Neural cell (in vitro differentiated cells): ENCODE measurements around the gene SAMMSON. TPM values are rescaled to one million over a fixed set of nuclear protein-coding genes. Genes with fewer than 3 reads are reported as not detected.

ENCODE experiments used
- H2AFZ ChIP-seq: fragments of 200-600, 300-800 bp; sonication (generic), shearing (Covaris generic); 2 replicates; pipeline ENCODE4 v1.6.0; 2014; ENCODE audit warnings: low read depth, mild to moderate bottlenecking, antibody characterized with exemption, low read length, moderate library complexity
- H3F3A ChIP-seq: fragments of 200-600 bp; shearing (Covaris generic); 2 replicates; pipeline ENCODE4 v1.6.1; 2016; ENCODE audit warnings: mild to moderate bottlenecking, moderate library complexity, mixed read lengths, antibody characterized with exemption, low read length; ENCODE audit not compliant: insufficient read depth, poor library complexity, severe bottlenecking
- H3K27ac ChIP-seq: fragments of 200-600, 300-800 bp; sonication (generic), shearing (Covaris generic); 2 replicates; pipeline ENCODE4 v1.5.1; 2014; ENCODE audit warnings: mild to moderate bottlenecking, low read length, moderate library complexity
- H3K27me3 ChIP-seq: fragments of 300-800, 200-600 bp; sonication (generic), shearing (Covaris generic); 2 replicates; pipeline ENCODE4 v1.6.0; 2014; ENCODE audit warnings: mild to moderate bottlenecking, low read depth, low read length, moderate library complexity; ENCODE audit not compliant: insufficient read depth
- H3K36me3 ChIP-seq: fragments of 300-800, 200-600 bp; sonication (generic), shearing (Covaris generic); 2 replicates; pipeline ENCODE4 v1.5.1; 2014; ENCODE audit warnings: mild to moderate bottlenecking, antibody characterized with exemption, low read length, moderate library complexity; ENCODE audit not compliant: insufficient read depth
- H3K4me2 ChIP-seq: fragments of 300-800, 200-600 bp; sonication (generic), shearing (Covaris generic); 2 replicates; pipeline ENCODE4 v1.6.0; 2014; ENCODE audit warnings: mild to moderate bottlenecking, low read length
- H3K4me3 ChIP-seq: fragments of 300-800, 200-600 bp; sonication (generic), shearing (Covaris generic); 2 replicates; pipeline ENCODE4 v1.5.1; 2014; ENCODE audit warnings: mild to moderate bottlenecking, low read length, moderate library complexity
- H3K79me2 ChIP-seq: fragments of 200-600 bp; shearing (Covaris generic); replicated peaks from 2 replicates; pipeline ENCODE4 v1.6.0; 2014; ENCODE audit warnings: mild to moderate bottlenecking, low read length, moderate library complexity; ENCODE audit not compliant: insufficient read depth
- H3K9ac ChIP-seq: fragments of 300-800, 200-600 bp; sonication (generic), shearing (Covaris generic); 2 replicates; pipeline ENCODE4 v1.6.1; 2016; ENCODE audit warnings: mild to moderate bottlenecking, low read length, mixed read lengths
- H3K9me2 ChIP-seq: fragments of 200-600 bp; shearing (Covaris generic); 2 replicates; pipeline ENCODE4 v1.6.1; 2016; ENCODE audit warnings: mild to moderate bottlenecking, low read length, mixed read lengths; ENCODE audit not compliant: insufficient read depth
- H3K9me3 ChIP-seq: fragments of 200-600, 300-800 bp; sonication (generic), shearing (Covaris generic); 2 replicates; pipeline ENCODE4 v1.6.1; 2016; ENCODE audit warnings: mild to moderate bottlenecking, mixed run types, low read length, moderate library complexity, mixed read lengths
- H4K20me1 ChIP-seq: fragments of 200-600 bp; shearing (Covaris generic); 2 replicates; pipeline ENCODE4 v1.6.1; 2016; ENCODE audit warnings: mild to moderate bottlenecking, mixed run types; ENCODE audit not compliant: insufficient read depth
- EP300 ChIP-seq: fragments of 450-650 bp; conservative IDR thresholded peaks from 2 replicates; pipeline ENCODE4 v1.6.1; 2014; ENCODE audit warnings: antibody characterized with exemption, mild to moderate bottlenecking, moderate library complexity; ENCODE audit not compliant: poor library complexity, severe bottlenecking
- EZH2 ChIP-seq: fragments of 200-600, 300-800 bp; shearing (Covaris generic), sonication (generic); IDR thresholded peaks from 2 replicates; pipeline ENCODE4 v1.6.1; 2014; ENCODE audit warnings: antibody characterized with exemption, low read length, borderline replicate concordance, mild to moderate bottlenecking; ENCODE audit not compliant: insufficient read depth, poor library complexity, severe bottlenecking
- MXI1 ChIP-seq: fragments of 450-650 bp; conservative IDR thresholded peaks from 2 replicates; pipeline ENCODE4 v1.6.1; 2014; ENCODE audit warnings: antibody characterized with exemption, mild to moderate bottlenecking; ENCODE audit not compliant: poor library complexity, severe bottlenecking
- POLR2AphosphoS5 ChIP-seq: IDR thresholded peaks from 2 replicates; pipeline ENCODE4 v1.6.1; 2012
- RAD21 ChIP-seq: fragments of 450-650 bp; conservative IDR thresholded peaks from 2 replicates; pipeline ENCODE4 v1.6.1; 2014; ENCODE audit warnings: antibody characterized with exemption, mild to moderate bottlenecking, moderate library complexity
- SMC3 ChIP-seq: fragments of 450-650 bp; conservative IDR thresholded peaks from 2 replicates; pipeline ENCODE4 v1.6.1; 2014; ENCODE audit warnings: antibody characterized with exemption, mild to moderate bottlenecking, moderate library complexity; ENCODE audit not compliant: poor library complexity
- polyA plus RNA-seq: library from polyadenylated mRNA; depleted of rRNA; stranded (reverse); fragments of >200 nt; gene quantifications from 2 replicates; pipeline ENCODE4 v1.2.3, GENCODE V29; 2014
- TF ChIP-seq, protein P1 (sequence below): IDR thresholded peaks from 2 replicates; pipeline ENCODE4 v1.6.1; 2012; ENCODE audit warnings: borderline replicate concordance
- TF ChIP-seq, protein P2 (sequence below): fragments of 450-650 bp; IDR thresholded peaks from 2 replicates; pipeline ENCODE4 v1.5.1; 2014; ENCODE audit warnings: antibody characterized with exemption, mild to moderate bottlenecking, moderate library complexity; ENCODE audit not compliant: poor library complexity, severe bottlenecking

SAMMSON gene
- polyA plus RNA-seq, 1 donor from 2014 or later, result not detected

DNA sequence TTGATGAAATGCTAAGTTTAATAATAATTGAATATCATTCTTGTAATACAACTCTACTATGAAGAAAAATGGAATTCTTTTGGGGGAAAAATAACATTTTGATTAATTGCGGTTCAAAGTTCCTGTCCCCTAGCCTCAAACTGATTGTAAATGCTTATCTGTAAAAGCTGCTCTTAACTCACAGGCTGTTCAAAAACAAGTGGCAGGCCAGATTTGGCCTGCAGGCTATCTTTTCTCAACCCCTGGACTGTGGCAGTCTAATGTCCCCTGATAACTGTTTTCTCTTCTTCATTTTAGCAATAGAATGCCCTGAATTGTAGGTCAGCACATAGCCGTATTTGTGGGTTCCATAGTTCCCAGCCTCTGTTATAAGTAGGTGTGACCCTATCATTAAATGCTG lies 23.5 kb upstream of the SAMMSON start:
- no peaks in the 10 kb centered on the region for H3K9me3 ChIP-seq
- no peak overlapping the region for H3K9ac ChIP-seq
- no peak overlapping the region for H2AFZ ChIP-seq
- no peak overlapping the region for H3K27ac ChIP-seq
- H3K4me3 ChIP-seq, result no peak overlapping the region
- H3K36me3 ChIP-seq, result no peaks in the 10 kb centered on the region
- H3K27me3 ChIP-seq, result no peaks in the 10 kb centered on the region
- H3F3A ChIP-seq, result no peaks in the 10 kb centered on the region
- TF ChIP-seq MXI1, result no peak
- no peak for TF ChIP-seq RAD21
- H3K4me2 ChIP-seq, result no peak overlapping the region
- H3K79me2 ChIP-seq, result no peaks in the 10 kb centered on the region
- H3K9me2 ChIP-seq, result no peaks in the 10 kb centered on the region
- no peaks in the 10 kb centered on the region for H4K20me1 ChIP-seq

DNA sequence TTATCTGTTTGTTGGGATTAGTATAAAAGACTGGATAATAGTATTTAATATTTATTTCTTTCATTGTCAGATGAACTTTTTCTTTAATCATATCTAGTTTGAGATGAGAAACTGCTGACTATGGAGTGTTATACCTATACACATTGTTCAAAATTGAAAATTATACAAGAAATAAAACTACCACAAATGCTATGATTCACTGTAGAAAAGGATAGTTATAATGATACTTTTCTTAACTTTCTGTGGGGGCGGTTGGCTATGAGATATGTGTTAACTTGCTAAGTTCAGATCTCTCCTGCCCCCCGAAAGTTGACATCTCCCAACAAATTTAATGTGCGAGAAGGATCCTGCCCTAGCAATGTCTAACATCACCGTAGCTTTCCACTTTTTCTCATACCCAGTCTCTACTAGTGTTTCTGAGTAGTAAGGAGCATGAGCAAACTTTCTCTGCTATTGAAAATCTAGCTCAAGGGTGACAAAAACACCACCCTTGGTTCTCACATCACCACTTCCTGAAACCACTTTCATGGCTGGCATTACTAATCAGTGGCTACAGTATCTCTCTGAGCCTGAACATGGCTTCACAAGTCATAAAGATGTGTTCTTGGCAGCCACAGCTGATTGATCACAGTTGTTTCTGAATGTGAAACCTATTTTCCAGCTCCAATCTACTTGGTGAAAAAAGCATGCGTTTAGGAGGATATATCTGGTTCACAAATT lies 15.8 kb upstream of the SAMMSON start:
- Histone ChIP-seq H3K4me2 (no peak overlapping the region), H3K9me3 (no peaks in the 10 kb centered on the region), H4K20me1 (no peaks in the 10 kb centered on the region), H3K9ac (no peak overlapping the region), H3F3A (no peaks in the 10 kb centered on the region), H3K9me2 (no peaks in the 10 kb centered on the region), H3K27ac (no peak overlapping the region), H3K27me3 (no peaks in the 10 kb centered on the region), H2AFZ (no peak overlapping the region), H3K4me3 (no peak overlapping the region), H3K79me2 (no peaks in the 10 kb centered on the region), H3K36me3 (no peaks in the 10 kb centered on the region)
- TF ChIP-seq EP300 (no peak), POLR2AphosphoS5 (no peak), EZH2 (no peak), SMC3 (no peak), RAD21 (no peak)
- TF ChIP-seq, protein P1, sequence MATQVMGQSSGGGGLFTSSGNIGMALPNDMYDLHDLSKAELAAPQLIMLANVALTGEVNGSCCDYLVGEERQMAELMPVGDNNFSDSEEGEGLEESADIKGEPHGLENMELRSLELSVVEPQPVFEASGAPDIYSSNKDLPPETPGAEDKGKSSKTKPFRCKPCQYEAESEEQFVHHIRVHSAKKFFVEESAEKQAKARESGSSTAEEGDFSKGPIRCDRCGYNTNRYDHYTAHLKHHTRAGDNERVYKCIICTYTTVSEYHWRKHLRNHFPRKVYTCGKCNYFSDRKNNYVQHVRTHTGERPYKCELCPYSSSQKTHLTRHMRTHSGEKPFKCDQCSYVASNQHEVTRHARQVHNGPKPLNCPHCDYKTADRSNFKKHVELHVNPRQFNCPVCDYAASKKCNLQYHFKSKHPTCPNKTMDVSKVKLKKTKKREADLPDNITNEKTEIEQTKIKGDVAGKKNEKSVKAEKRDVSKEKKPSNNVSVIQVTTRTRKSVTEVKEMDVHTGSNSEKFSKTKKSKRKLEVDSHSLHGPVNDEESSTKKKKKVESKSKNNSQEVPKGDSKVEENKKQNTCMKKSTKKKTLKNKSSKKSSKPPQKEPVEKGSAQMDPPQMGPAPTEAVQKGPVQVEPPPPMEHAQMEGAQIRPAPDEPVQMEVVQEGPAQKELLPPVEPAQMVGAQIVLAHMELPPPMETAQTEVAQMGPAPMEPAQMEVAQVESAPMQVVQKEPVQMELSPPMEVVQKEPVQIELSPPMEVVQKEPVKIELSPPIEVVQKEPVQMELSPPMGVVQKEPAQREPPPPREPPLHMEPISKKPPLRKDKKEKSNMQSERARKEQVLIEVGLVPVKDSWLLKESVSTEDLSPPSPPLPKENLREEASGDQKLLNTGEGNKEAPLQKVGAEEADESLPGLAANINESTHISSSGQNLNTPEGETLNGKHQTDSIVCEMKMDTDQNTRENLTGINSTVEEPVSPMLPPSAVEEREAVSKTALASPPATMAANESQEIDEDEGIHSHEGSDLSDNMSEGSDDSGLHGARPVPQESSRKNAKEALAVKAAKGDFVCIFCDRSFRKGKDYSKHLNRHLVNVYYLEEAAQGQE, result no peak
- TF ChIP-seq, protein P2, sequence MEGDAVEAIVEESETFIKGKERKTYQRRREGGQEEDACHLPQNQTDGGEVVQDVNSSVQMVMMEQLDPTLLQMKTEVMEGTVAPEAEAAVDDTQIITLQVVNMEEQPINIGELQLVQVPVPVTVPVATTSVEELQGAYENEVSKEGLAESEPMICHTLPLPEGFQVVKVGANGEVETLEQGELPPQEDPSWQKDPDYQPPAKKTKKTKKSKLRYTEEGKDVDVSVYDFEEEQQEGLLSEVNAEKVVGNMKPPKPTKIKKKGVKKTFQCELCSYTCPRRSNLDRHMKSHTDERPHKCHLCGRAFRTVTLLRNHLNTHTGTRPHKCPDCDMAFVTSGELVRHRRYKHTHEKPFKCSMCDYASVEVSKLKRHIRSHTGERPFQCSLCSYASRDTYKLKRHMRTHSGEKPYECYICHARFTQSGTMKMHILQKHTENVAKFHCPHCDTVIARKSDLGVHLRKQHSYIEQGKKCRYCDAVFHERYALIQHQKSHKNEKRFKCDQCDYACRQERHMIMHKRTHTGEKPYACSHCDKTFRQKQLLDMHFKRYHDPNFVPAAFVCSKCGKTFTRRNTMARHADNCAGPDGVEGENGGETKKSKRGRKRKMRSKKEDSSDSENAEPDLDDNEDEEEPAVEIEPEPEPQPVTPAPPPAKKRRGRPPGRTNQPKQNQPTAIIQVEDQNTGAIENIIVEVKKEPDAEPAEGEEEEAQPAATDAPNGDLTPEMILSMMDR, result no peak

DNA sequence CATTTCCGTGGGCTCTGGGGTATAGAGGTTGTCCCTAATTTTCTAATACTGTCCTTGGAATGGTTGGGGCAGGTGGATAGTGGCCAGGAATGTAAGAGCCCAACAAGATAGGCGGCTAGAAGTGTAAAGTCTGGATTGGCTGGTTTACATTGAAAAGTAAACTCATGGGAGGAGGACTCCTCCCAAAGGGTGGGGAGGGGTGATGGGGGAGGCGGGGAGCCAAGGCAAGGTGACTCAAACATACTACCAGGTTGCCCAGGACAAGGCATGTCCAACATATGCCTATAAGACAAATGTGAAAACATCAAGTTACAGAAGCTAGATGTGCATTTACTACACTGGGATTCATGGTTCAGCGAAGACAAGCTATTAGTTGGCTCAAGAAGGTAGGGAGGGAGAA lies 14.3 kb upstream of the SAMMSON start:
- H3K27me3 ChIP-seq, result no peaks in the 10 kb centered on the region
- no peak overlapping the region for H3K27ac ChIP-seq
- H2AFZ ChIP-seq, result no peak overlapping the region
- no peak overlapping the region for H3K9ac ChIP-seq
- H4K20me1 ChIP-seq, result no peaks in the 10 kb centered on the region
- no peaks in the 10 kb centered on the region for H3K9me3 ChIP-seq
- H3K4me3 ChIP-seq, result no peak overlapping the region
- H3F3A ChIP-seq, result no peaks in the 10 kb centered on the region
- no peaks in the 10 kb centered on the region for H3K36me3 ChIP-seq
- no peaks in the 10 kb centered on the region for H3K79me2 ChIP-seq
- TF ChIP-seq, protein P2, result no peak
- TF ChIP-seq MXI1, result no peak
- TF ChIP-seq EP300, result no peak
- H3K4me2 ChIP-seq, result no peak overlapping the region
- no peaks in the 10 kb centered on the region for H3K9me2 ChIP-seq
